ENCODE data around the gene MAPRE2. TPM values are rescaled to one million over a fixed set of nuclear protein-coding genes. Genes with fewer than 3 reads are reported as not detected.

Gene MAPRE2
- total RNA-seq, 4 donors from 2014 or later: 21.8 to 57.7 (median 40.0) TPM

- TF ChIP-seq CTCF (IDR thresholded peaks at IDR 0.05) (no peak), POLR2A (IDR thresholded peaks at IDR 0.05) (no peak)
- intact Hi-C loops (cut with DNase I; ENCODE audit: low total_unique reads): no loop called here
- DNase-seq (ENCODE audit: low spot score in 2 of 2): no peak
- no peak overlapping the region for H3K4me3 ChIP-seq (ENCODE audit: low read depth, poor library complexity, severe bottlenecking)
- 73 to 99% methylated on average over 2 of the region's 2 CpGs for WGBS, 2 donors
These were observed 133.5 kb downstream of the MAPRE2 start for GRCh38 chr18:35174745-35175144.

GRCh38 chr18:35176925-35177324 is 135.7 kb downstream of the MAPRE2 start:
- no peak for DNase-seq (ENCODE audit: low spot score in 2 of 2)
- intact Hi-C loops (cut with DNase I; ENCODE audit: low total_unique reads): no loop called here
- 92 to 94% methylated on average over 3 of the region's 3 CpGs for WGBS, 2 donors
- TF ChIP-seq CTCF (IDR thresholded peaks at IDR 0.05) (no peak), POLR2A (IDR thresholded peaks at IDR 0.05) (no peak)
- H3K4me3 ChIP-seq (ENCODE audit: low read depth, poor library complexity, severe bottlenecking): no peak overlapping the region

GRCh38 chr18:35178260-35178659 is 137.0 kb downstream of the MAPRE2 start:
- TF ChIP-seq POLR2A (IDR thresholded peaks at IDR 0.05) (no peak), CTCF (IDR thresholded peaks at IDR 0.05) (no peak)
- WGBS, 2 donors: 71 to 74% methylated on average over 3 of the region's 3 CpGs
- intact Hi-C loops (cut with DNase I; ENCODE audit: low total_unique reads): no loop called here
- H3K4me3 ChIP-seq (ENCODE audit: low read depth, poor library complexity, severe bottlenecking): no peak overlapping the region
- peak in 1 of 2 donors; percentile 40 for DNase-seq (ENCODE audit: low spot score in 2 of 2)

- intact Hi-C loops (cut with DNase I; ENCODE audit: low total_unique reads): no loop called here
- 89 to 96% methylated on average over 4 of the region's 4 CpGs for WGBS, 2 donors
- TF ChIP-seq POLR2A (IDR thresholded peaks at IDR 0.05): no peak
- TF ChIP-seq CTCF (IDR thresholded peaks at IDR 0.05): no peak
- no peak overlapping the region for H3K4me3 ChIP-seq (ENCODE audit: low read depth, poor library complexity, severe bottlenecking)
- no peak for DNase-seq (ENCODE audit: low spot score in 2 of 2)
These were observed 138.7 kb downstream of the MAPRE2 start for GRCh38 chr18:35179906-35180305.

- H3K4me3 ChIP-seq (ENCODE audit: low read depth, poor library complexity, severe bottlenecking): no peak overlapping the region
- TF ChIP-seq POLR2A (IDR thresholded peaks at IDR 0.05): no peak
- no peak for TF ChIP-seq CTCF (IDR thresholded peaks at IDR 0.05)
- WGBS, 2 donors: 77 to 78% methylated on average over 1 of the region's 1 CpG
- intact Hi-C loops (cut with DNase I; ENCODE audit: low total_unique reads): no loop called here
- no peak for DNase-seq (ENCODE audit: low spot score in 2 of 2)
These were observed 139.2 kb downstream of the MAPRE2 start for GRCh38 chr18:35180455-35180854.

- intact Hi-C loops (cut with DNase I; ENCODE audit: low total_unique reads): no loop called here
- TF ChIP-seq POLR2A (IDR thresholded peaks at IDR 0.05) (no peak), CTCF (IDR thresholded peaks at IDR 0.05) (no peak)
- DNase-seq (ENCODE audit: low spot score in 2 of 2): no peak
- no peak overlapping the region for H3K4me3 ChIP-seq (ENCODE audit: low read depth, poor library complexity, severe bottlenecking)
- WGBS, 2 donors: 80 to 87% methylated on average over 6 of the region's 6 CpGs
These were observed 140.9 kb downstream of the MAPRE2 start for GRCh38 chr18:35182151-35182550.

All from lower leg skin (tissue), 4 donors.